Gastrocnemius medialis (tissue), 4 donors: Measurements from ENCODE around the gene INCENP. TPM values are rescaled to one million over a fixed set of nuclear protein-coding genes. Genes with fewer than 3 reads are reported as not detected.

Experiments
- ATAC-seq, 2 donors: fragments of 150-250 bp; one replicate each; pipeline ENCODE4 v1.9.1; 2016
- DNase-seq, 2 donors: peaks; one replicate each; pipeline ENCODE4 v3.0.0-alpha.2; 2019
- H3K27ac ChIP-seq, 4 donors: fragments of 200-600 bp; sonication (generic); 1 replicate in 1 of 4; 2 replicates in 3 of 4; pipeline ENCODE4 v1.5.1; 2016 to 2018; ENCODE audit warnings: mild to moderate bottlenecking in 2 of 4, moderate library complexity in 1 of 4
- H3K27me3 ChIP-seq, 3 donors: fragments of 200-600 bp; sonication (generic) in 2 of 3; 1 replicate in 1 of 3; 2 replicates in 2 of 3; pipeline versions ENCODE4 v1.5.1 to v1.6.0; 2016 to 2019; ENCODE audit warnings: mild to moderate bottlenecking in 1 of 3, moderate library complexity in 1 of 3
- H3K36me3 ChIP-seq, 2 donors: fragments of 200-600 bp; sonication (generic) in 1 of 2; one replicate each; pipeline ENCODE4 v1.5.1; 2017 to 2018
- H3K4me1 ChIP-seq, 2 donors: fragments of 200-600 bp; sonication (generic) in 1 of 2; one replicate each; pipeline ENCODE4 v1.5.1; 2016 to 2017; ENCODE audit warnings: mild to moderate bottlenecking in 2 of 2
- H3K4me3 ChIP-seq, 4 donors: fragments of 200-600 bp; sonication (generic) in 3 of 4; 1 replicate in 1 of 4; 2 replicates in 3 of 4; pipeline ENCODE4 v1.5.1; 2016 to 2019; ENCODE audit warnings: mild to moderate bottlenecking in 2 of 4
- H3K9me3 ChIP-seq, 3 donors: fragments of 200-600 bp; sonication (generic) in 2 of 3; 1 replicate in 1 of 3; 2 replicates in 2 of 3; pipeline ENCODE4 v1.5.1; 2016 to 2019
- POLR2A ChIP-seq, 2 donors: fragments of 450-650 bp; IDR thresholded peaks; one replicate each; pipeline ENCODE4 v1.6.1; 2017; ENCODE audit warnings: antibody characterized with exemption in 2 of 2, mild to moderate bottlenecking in 2 of 2, moderate library complexity in 2 of 2
- in situ Hi-C, 4 donors: fragments of 200-750 bp; cut with MboI; loops; one replicate each; pipeline versions ENCODE4 v1.15.0 to v1.8.0; 2017; ENCODE audit warnings: low sequenced_read_pairs in 4 of 4
- intact Hi-C: fragments of 100-400 bp; cut with DNase I; formaldehyde crosslinking; loops from one replicate; pipeline ENCODE4 v1.15.1; 2023; ENCODE audit warnings: low total_unique reads
- total RNA-seq, 4 donors: library from RNA; depleted of rRNA; stranded (reverse); fragments of >200 nt; gene quantifications; one replicate each; pipeline versions ENCODE4 v1.1.0 to v1.2.3, GENCODE V29; 2016
- TF ChIP-seq, protein P1 (sequence below), 5 experiments: fragments of 450-650 bp in 3 of 5; fragments of 200-600 bp in 2 of 5; sonication (generic) in 2 of 5; IDR thresholded peaks in 4 of 5; conservative IDR thresholded peaks in 1 of 5; 1 replicate in 4 of 5; 2 replicates in 1 of 5; pipeline ENCODE4 v1.5.1; 2016 to 2019; ENCODE audit warnings: antibody characterized with exemption in 5 of 5, mild to moderate bottlenecking in 3 of 5, moderate library complexity in 3 of 5

Gene INCENP
- total RNA-seq, 4 donors from 2014 or later, result 6.3 to 18.7 (median 13.7) TPM

DNA sequence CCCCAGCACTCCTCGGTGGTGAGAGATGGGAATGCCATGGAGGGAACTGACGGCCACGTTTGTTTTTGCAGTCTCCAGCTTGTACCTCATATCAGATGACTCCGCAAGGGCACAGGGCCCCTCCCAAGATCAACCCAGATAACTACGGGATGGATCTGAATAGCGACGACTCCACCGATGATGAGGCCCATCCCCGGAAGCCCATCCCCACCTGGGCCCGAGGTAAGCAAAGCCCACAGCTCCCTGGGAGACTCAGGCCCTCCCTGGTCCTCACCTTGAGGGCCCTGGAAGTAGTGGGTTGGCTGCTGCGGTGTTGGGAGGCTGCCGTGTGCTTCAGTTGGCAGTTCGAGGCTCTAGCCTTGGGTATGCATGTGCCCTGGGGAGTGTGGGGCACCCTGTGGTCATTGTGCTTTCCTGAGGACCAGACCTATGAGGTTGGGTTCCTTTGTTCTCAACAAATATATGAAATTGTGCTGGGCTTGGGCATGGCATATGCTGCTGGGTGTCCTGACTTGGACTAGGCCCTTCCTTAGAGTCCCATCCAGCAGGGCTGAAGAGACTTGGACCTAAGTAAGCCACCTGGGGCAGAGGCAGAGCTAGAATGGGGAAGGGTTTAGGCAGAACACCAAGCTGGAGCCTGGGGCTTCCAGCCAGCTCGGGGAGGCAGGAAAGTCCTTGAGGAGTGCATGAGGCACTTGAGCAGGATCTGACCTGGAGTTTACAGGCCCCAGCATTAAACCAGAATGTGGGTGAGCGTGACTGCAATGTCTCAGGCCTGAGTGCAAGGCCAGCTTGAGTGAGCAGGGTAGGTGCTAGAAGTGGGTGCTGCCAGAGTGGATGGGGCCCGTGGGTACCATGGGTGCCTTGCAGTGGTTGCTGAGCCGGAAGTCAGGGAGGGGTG lies 26.4 kb downstream of the INCENP start:
- no peak for ATAC-seq
- intact Hi-C loops, result no loop called here

DNA sequence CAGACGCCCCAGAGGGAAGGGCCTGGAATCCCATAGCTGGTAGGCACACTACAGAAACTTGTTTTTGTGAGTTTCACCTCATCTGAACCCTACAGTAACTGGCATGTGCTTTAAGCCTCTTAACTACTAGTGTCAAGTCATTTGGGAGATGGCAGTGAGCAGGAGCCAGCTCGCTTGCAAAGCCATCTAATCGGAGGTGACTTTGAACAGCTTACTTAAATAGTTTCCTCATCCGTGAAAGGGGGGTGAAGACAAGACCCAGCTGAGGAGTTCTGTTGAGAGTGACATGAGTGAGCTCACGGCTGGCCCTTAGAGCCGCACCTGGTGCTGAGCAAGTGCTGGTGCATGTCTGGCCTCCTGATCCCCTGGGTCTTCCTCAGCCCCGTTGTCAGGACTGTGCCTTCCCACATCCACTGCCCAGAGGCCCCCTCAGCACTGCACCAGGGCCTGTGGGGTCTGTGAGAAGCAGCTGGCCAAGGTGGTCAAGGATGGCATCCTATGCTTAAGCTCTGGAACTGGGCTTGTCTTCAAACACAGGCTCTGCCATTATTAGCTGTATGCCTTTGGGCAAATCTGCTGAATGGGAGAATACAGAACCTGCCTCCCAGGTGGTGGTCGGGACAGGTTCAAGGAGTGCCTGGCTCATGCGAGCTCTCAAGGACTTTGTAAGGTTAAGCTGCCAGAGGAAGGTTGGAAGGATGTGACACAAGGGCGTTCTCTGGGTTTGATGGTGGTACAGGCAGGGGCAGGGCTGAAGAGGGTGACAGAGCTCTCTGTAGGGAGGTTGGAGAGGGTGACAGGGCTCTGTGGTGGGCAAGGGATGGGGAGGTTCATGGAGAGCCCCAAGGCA lies 27.3 kb downstream of the INCENP start:
- Histone ChIP-seq H3K4me3 (no peak overlapping the region), H3K9me3 (no peaks in the 10 kb centered on the region), H3K36me3 (peaks cover 0 to 42% of the 10 kb centered on the region in 2 donors), H3K4me1 (no peaks in the 10 kb centered on the region), H3K27me3 (no peaks in the 10 kb centered on the region), H3K27ac (no peak overlapping the region)
- DNase-seq (no peak), ATAC-seq (no peak)
- TF ChIP-seq, protein P1, sequence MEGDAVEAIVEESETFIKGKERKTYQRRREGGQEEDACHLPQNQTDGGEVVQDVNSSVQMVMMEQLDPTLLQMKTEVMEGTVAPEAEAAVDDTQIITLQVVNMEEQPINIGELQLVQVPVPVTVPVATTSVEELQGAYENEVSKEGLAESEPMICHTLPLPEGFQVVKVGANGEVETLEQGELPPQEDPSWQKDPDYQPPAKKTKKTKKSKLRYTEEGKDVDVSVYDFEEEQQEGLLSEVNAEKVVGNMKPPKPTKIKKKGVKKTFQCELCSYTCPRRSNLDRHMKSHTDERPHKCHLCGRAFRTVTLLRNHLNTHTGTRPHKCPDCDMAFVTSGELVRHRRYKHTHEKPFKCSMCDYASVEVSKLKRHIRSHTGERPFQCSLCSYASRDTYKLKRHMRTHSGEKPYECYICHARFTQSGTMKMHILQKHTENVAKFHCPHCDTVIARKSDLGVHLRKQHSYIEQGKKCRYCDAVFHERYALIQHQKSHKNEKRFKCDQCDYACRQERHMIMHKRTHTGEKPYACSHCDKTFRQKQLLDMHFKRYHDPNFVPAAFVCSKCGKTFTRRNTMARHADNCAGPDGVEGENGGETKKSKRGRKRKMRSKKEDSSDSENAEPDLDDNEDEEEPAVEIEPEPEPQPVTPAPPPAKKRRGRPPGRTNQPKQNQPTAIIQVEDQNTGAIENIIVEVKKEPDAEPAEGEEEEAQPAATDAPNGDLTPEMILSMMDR (IDR thresholded peaks at IDR 0.05 in 4 of 5, conservative IDR thresholded peaks at IDR 0.05 in 1 of 5), result no peak
- TF ChIP-seq POLR2A (IDR thresholded peaks at IDR 0.05), result no peak
- in situ Hi-C loops, result no loop called here
- intact Hi-C loops, result no loop called here

More for the DNA sequence above, 26.4 kb downstream of the INCENP start:
- no peaks in the 10 kb centered on the region for H3K9me3 ChIP-seq
- H3K4me1 ChIP-seq, result no peaks in the 10 kb centered on the region
- in situ Hi-C loops, result no loop called here
- H3K27ac ChIP-seq, result no peak overlapping the region
- DNase-seq, result no peak
- TF ChIP-seq POLR2A (IDR thresholded peaks at IDR 0.05), result no peak
- no peaks in the 10 kb centered on the region for H3K27me3 ChIP-seq
- H3K4me3 ChIP-seq, result no peak overlapping the region
- peaks cover 0 to 51% of the 10 kb centered on the region in 2 donors for H3K36me3 ChIP-seq

DNA sequence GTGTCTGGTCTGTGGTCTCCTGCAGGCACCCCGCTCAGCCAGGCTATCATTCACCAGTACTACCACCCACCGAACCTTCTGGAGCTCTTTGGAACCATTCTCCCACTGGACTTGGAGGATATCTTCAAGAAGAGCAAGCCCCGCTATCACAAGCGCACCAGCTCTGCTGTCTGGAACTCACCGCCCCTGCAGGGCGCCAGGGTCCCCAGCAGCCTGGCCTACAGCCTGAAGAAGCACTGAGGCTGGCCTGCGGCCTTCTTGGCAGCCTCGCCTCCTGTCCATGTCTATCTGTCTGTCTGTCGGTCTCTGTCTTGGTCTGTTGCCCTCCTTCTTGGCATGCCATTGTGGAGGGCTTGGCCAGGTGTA lies 27.9 kb downstream of the INCENP start:
- H3K9me3 ChIP-seq, result no peaks in the 10 kb centered on the region
- H3K4me3 ChIP-seq, result no peak overlapping the region
- TF ChIP-seq, protein P1 (IDR thresholded peaks at IDR 0.05 in 4 of 5, conservative IDR thresholded peaks at IDR 0.05 in 1 of 5), result no peak
- TF ChIP-seq POLR2A (IDR thresholded peaks at IDR 0.05), result no peak
- H3K27ac ChIP-seq, result no peak overlapping the region
- ATAC-seq (no peak), DNase-seq (no peak)
- no peaks in the 10 kb centered on the region for H3K4me1 ChIP-seq
- H3K36me3 ChIP-seq, result peaks cover 0 to 42% of the 10 kb centered on the region in 2 donors
- intact Hi-C loops, result no loop called here
- in situ Hi-C loops, result no loop called here
- no peaks in the 10 kb centered on the region for H3K27me3 ChIP-seq

DNA sequence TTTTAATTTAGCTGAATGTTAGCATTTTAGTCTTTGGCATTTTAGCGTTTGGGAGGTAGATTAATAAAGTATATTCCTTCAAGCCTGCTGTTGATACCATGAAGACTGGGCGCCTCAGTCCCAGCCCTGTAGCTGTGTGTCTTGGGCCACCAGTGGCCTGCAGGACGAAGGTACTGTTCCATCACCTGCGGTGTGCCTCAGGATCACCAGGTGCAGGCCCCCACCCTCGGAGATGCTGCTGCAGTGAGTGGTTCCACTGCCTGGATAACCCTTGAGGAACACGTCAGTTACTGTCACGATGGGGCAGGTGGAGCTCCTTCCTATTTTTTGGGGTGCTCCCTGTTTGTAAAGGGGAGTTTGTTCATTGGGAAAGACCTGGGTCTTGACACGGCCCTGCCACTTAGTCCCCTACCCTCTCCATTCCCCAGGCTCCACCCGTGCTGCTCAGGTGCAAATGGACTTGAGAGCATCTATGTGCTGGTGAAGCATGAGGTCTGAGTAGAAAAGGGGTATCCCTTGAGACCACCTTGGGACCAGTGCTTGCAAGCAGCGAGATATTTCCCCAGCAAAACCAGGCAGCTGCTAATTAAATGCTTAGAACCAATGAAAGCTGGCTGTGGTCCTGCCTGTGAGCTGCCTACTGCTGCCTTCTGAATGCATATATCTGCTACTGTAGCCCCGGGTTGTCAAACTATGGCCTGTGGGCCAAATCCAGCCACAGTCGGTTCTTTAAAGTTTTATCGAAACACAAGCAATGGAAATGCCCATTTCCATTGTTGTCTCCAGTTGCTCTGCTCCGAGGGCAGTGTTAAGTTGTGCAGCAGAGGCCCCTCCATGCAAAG lies 28.7 kb downstream of the INCENP start:
- Histone ChIP-seq H3K4me1 (no peaks in the 10 kb centered on the region), H3K9me3 (no peaks in the 10 kb centered on the region), H3K4me3 (no peak overlapping the region), H3K27me3 (no peaks in the 10 kb centered on the region), H3K36me3 (peaks cover 0 to 35% of the 10 kb centered on the region in 2 donors), H3K27ac (no peak overlapping the region)
- DNase-seq (no peak), ATAC-seq (no peak)
- in situ Hi-C loops (no loop called here), intact Hi-C loops (no loop called here)
- no peak for TF ChIP-seq POLR2A (IDR thresholded peaks at IDR 0.05)
- TF ChIP-seq, protein P1 (IDR thresholded peaks at IDR 0.05 in 4 of 5, conservative IDR thresholded peaks at IDR 0.05 in 1 of 5), result no peak
